A549 treated with ZK216348 at 1 μM for 4 hours (cell line): ENCODE results near the gene BRD2. TPM values are rescaled to one million over a fixed set of nuclear protein-coding genes. Genes with fewer than 3 reads are reported as not detected.

ENCODE experiments used
- total RNA-seq: library from RNA; stranded (reverse); fragments of 200-300 nt; extraction: Qiagen RNA extraction; gene quantifications from 5 replicates; pipeline ENCODE4 v1.2.3, GENCODE V29; 2022; ENCODE audit warnings: low read depth

The BRD2 gene
- 127 to 155 TPM (median 130 TPM) in 5 replicates for total RNA-seq

GRCh38 chr6:32968093-32968866 is at the start of gene BRD2:
BRD2 (plus strand) TSS chr6:32968594; CDS start chr6:32972899, 4,305 bp downstream.

GRCh38 chr6:32940656-32941213 is 27.7 kb upstream of the BRD2 start, which contains the start of gene HLA-DMB:
HLA-DMB (minus strand) TSS chr6:32941028; CDS start chr6:32940807, 221 bp downstream.

GRCh38 chr6:32952817-32953739 is 15.3 kb upstream of the BRD2 start, which contains the start of gene HLA-DMA:
HLA-DMA (minus strand) TSS chr6:32953097; CDS start chr6:32953036, 61 bp downstream.

GRCh38 chr6:33008944-33009861 is 40.8 kb downstream of the BRD2 start, which contains the start of gene HLA-DOA:
HLA-DOA (minus strand) TSS chr6:33009591.

Other genes starting within 250 kb of the BRD2 start
- gene HLA-DQA2, start 227.2 kb upstream of the BRD2 start, total RNA-seq, result not detected in 5 replicates
- gene HLA-DQB2, start 205.1 kb upstream of the BRD2 start, total RNA-seq, result not detected in 5 replicates
- 0.16 to 0.23 TPM in 2 of 5 replicates, not detected in the others for gene HLA-DOB, start 151.6 kb upstream of the BRD2 start, total RNA-seq
- 10.9 to 20.6 TPM (median 17.8 TPM) in 5 replicates for gene TAP2, start 129.9 kb upstream of the BRD2 start, total RNA-seq
- 18.6 to 22.5 TPM (median 20.0 TPM) in 5 replicates for gene PSMB8, start 124.5 kb upstream of the BRD2 start, total RNA-seq
- gene TAP1, start 114.9 kb upstream of the BRD2 start, total RNA-seq, result 28.3 to 38.6 TPM (median 34.4 TPM) in 5 replicates
- 15.8 to 24.7 TPM (median 19.0 TPM) in 5 replicates for gene PSMB9, start 114.4 kb upstream of the BRD2 start, total RNA-seq
- gene HLA-DMB, start 27.6 kb upstream of the BRD2 start, total RNA-seq, result 1.1 to 2.2 TPM (median 1.8 TPM) in 5 replicates
- 2.7 to 3.6 TPM (median 3.2 TPM) in 5 replicates for gene HLA-DMA, start 15.5 kb upstream of the BRD2 start, total RNA-seq
- not detected in 5 replicates for gene HLA-DOA, start 41.0 kb downstream of the BRD2 start, total RNA-seq
- 0.05 TPM in 1 of 5 replicates, not detected in the others for gene HLA-DPA1, start 105.1 kb downstream of the BRD2 start, total RNA-seq
- gene HLA-DPB1, start 107.4 kb downstream of the BRD2 start, total RNA-seq, result not detected in 5 replicates
- gene COL11A2, start 223.9 kb downstream of the BRD2 start, total RNA-seq, result 0.71 to 1.5 TPM (median 0.79 TPM) in 5 replicates
- gene RXRB, start 232.1 kb downstream of the BRD2 start, total RNA-seq, result 14.6 to 23.6 TPM (median 21.7 TPM) in 5 replicates
- 99.1 to 115 TPM (median 112 TPM) in 5 replicates for gene SLC39A7, start 232.3 kb downstream of the BRD2 start, total RNA-seq
- gene HSD17B8, start 236.1 kb downstream of the BRD2 start, total RNA-seq, result 9.7 to 16.5 TPM (median 14.8 TPM) in 5 replicates
- 19.0 to 27.0 TPM (median 24.7 TPM) in 5 replicates for gene RING1, start 239.9 kb downstream of the BRD2 start, total RNA-seq